HEK293 (cell line): ENCODE results near the gene SP2.

Experiments used
- CTCF ChIP-seq: fragments of 450-650 bp; formaldehyde crosslinking; IDR thresholded peaks from 2 replicates; pipeline ENCODE4 v1.5.1; 2016; ENCODE audit warnings: missing biosample characterization, missing genetic modification characterization
- ZNF18 ChIP-seq: fragments of 450-650 bp; formaldehyde crosslinking; IDR thresholded peaks from 2 replicates; pipeline ENCODE4 v1.5.1; 2016; ENCODE audit warnings: missing biosample characterization, missing genetic modification characterization

- TF ChIP-seq ZNF18 (tag by site-specific recombination) (no peak), CTCF (tag by site-specific recombination) (no peak)
Observed at GRCh38 chr17:47879028-47879585, 16.9 kb upstream of the SP2 start.
